GM13976 (cell line): ENCODE data around the gene MEF2C.
A peak's percentile ranks its signal among the peaks of the same experiment; 100 is the strongest.

ENCODE experiments used
- DNase-seq: peaks from one replicate; pipeline ENCODE4 v3.0.0; 2012; ENCODE audit warnings: low spot score
- CTCF ChIP-seq: IDR thresholded peaks from 2 replicates; pipeline ENCODE4 v1.5.1; 2012; ENCODE audit warnings: borderline replicate concordance, mild to moderate bottlenecking; ENCODE audit not compliant: insufficient read depth; ENCODE audit errors: extremely low read depth, missing control alignments, control extremely low read depth
- in situ Hi-C: fragments of 300-500 bp; cut with MboI; formaldehyde crosslinking; loops from one replicate; pipeline ENCODE4 v1.12.0; 2022; ENCODE audit warnings: low sequenced_read_pairs, mixed read lengths, inconsistent platforms; ENCODE audit not compliant: unreplicated experiment

MEF2C gene

GRCh38 chr5:88685591-88686541 lies 197.1 kb downstream of the MEF2C start:
- DNase-seq: no peak
- in situ Hi-C loops: loop anchor here (10.0 kb wide), 1 partner anchor 901 kb away; no protein-coding TSS in a partner anchor
- TF ChIP-seq CTCF: no peak

- peak; percentile 9 for TF ChIP-seq CTCF
- in situ Hi-C loops: loop anchor here (10.0 kb wide), 1 partner anchor 899 kb away; no protein-coding TSS in a partner anchor
- DNase-seq: no peak
These were observed 199.4 kb downstream of the MEF2C start for GRCh38 chr5:88683506-88684135.

GRCh38 chr5:88682881-88683361 lies 200.1 kb downstream of the MEF2C start:
- no peak for TF ChIP-seq CTCF
- in situ Hi-C loops: loop anchor here (10.0 kb wide), 1 partner anchor 898 kb away; no protein-coding TSS in a partner anchor
- DNase-seq: no peak

- in situ Hi-C loops: loop anchor here (10.0 kb wide), 1 partner anchor 897 kb away; no protein-coding TSS in a partner anchor
- no peak for TF ChIP-seq CTCF
- DNase-seq: no peak
These were observed 200.9 kb downstream of the MEF2C start for GRCh38 chr5:88682131-88682530.

GRCh38 chr5:88681211-88681803 lies 201.7 kb downstream of the MEF2C start:
- in situ Hi-C loops: loop anchor here (10.0 kb wide), 1 partner anchor 897 kb away; no protein-coding TSS in a partner anchor
- no peak for DNase-seq
- TF ChIP-seq CTCF: no peak
